IMR-90 (cell line): ENCODE measurements around the gene BTNL8.

ENCODE experiments used
- BHLHE40 ChIP-seq: fragments of 150-350 bp; IDR thresholded peaks from 2 replicates; pipeline ENCODE4 v1.6.1; 2016; ENCODE audit warnings: mild to moderate bottlenecking, low read depth, low read length
- CHD1 ChIP-seq: IDR thresholded peaks from 2 replicates; pipeline ENCODE4 v1.6.1; 2012; ENCODE audit warnings: low read depth, low read length, improper control_type of control experiment
- CTCF ChIP-seq: conservative IDR thresholded peaks from 2 replicates; pipeline ENCODE4 v1.5.1; 2012; ENCODE audit warnings: mild to moderate bottlenecking, low read depth, low read length, improper control_type of control experiment
- ELK1 ChIP-seq: fragments of 150-350 bp; IDR thresholded peaks from 2 replicates; pipeline ENCODE4 v1.6.1; 2016; ENCODE audit warnings: low read depth, mild to moderate bottlenecking, low read length, moderate library complexity, borderline replicate concordance
- MAZ ChIP-seq: IDR thresholded peaks from 2 replicates; pipeline ENCODE4 v1.6.1; 2012; ENCODE audit warnings: low read depth, mild to moderate bottlenecking, low read length, improper control_type of control experiment, moderate library complexity, borderline replicate concordance
- POLR2A ChIP-seq: IDR thresholded peaks from 2 replicates; pipeline ENCODE4 v1.6.1; 2012; ENCODE audit warnings: mild to moderate bottlenecking, low read depth, low read length
- RAD21 ChIP-seq: IDR thresholded peaks from 2 replicates; pipeline ENCODE4 v1.6.1; 2012; ENCODE audit warnings: low read length, improper control_type of control experiment
- RFX5 ChIP-seq: IDR thresholded peaks from 2 replicates; pipeline ENCODE4 v1.8.0; 2012; ENCODE audit warnings: low read depth, mild to moderate bottlenecking, low read length, moderate library complexity

GRCh38 chr5:180920710-180921109 lies 21.8 kb downstream of the BTNL8 start:
- TF ChIP-seq CTCF (no peak), BHLHE40 (no peak), CHD1 (no peak), RFX5 (no peak), POLR2A (no peak), ELK1 (no peak), RAD21 (no peak), MAZ (no peak)
